ENCODE data around the gene DPYD. TPM values are rescaled to one million over a fixed set of nuclear protein-coding genes. Genes with fewer than 3 reads are reported as not detected.

The DPYD gene
- total and polyA plus RNA-seq, 4 donors, result 17.7 to 99.3 (median 74.4) TPM

GRCh38 chr1:97806996-97807520 is 113.8 kb downstream of the DPYD start:
- DNase-seq (peak in 2 of 3 donors; percentile 37 to 45), ATAC-seq (ENCODE audit: insufficient read depth, low FRiP score) (no peak)
- no peak overlapping the region for H3K4me3 ChIP-seq
- H3K9me3 ChIP-seq (ENCODE audit: control insufficient read depth in 4 of 4, insufficient read depth in 3 of 4, low read length in 3 of 4), result no peaks in the 10 kb centered on the region
- no peaks in the 10 kb centered on the region for H3K27me3 ChIP-seq (ENCODE audit: control insufficient read depth in 3 of 3, insufficient read depth in 3 of 3, low read length in 2 of 3)
- WGBS, 2 donors, result 54 to 73% methylated on average over 1 of the region's 1 CpG
- no peaks in the 10 kb centered on the region for H3K36me3 ChIP-seq (ENCODE audit: control insufficient read depth in 4 of 4, insufficient read depth in 4 of 4, low read length in 4 of 4)
- no peak overlapping the region for H3K27ac ChIP-seq (ENCODE audit: low read depth in 1 of 2, low read length in 1 of 2)
- peaks cover 0 to 2% (median 0%) of the 10 kb centered on the region in 5 donors for H3K4me1 ChIP-seq (ENCODE audit: control insufficient read depth in 5 of 5, insufficient read depth in 5 of 5, low read length in 5 of 5)
- no peak overlapping the region for H3K9ac ChIP-seq (ENCODE audit: insufficient read depth in 1 of 2, low read length in 2 of 2)
- no peak for TF ChIP-seq CTCF (IDR thresholded peaks at IDR 0.05; ENCODE audit: control extremely low read depth, extremely low read depth)

GRCh38 chr1:97806326-97806725 is 114.5 kb downstream of the DPYD start:
- ATAC-seq (ENCODE audit: insufficient read depth, low FRiP score) (no peak), DNase-seq (no peak)
- no peak overlapping the region for H3K27ac ChIP-seq (ENCODE audit: low read depth in 1 of 2, low read length in 1 of 2)
- no peaks in the 10 kb centered on the region for H3K9me3 ChIP-seq (ENCODE audit: control insufficient read depth in 4 of 4, insufficient read depth in 3 of 4, low read length in 3 of 4)
- H3K36me3 ChIP-seq (ENCODE audit: control insufficient read depth in 4 of 4, insufficient read depth in 4 of 4, low read length in 4 of 4), result no peaks in the 10 kb centered on the region
- H3K9ac ChIP-seq (ENCODE audit: insufficient read depth in 1 of 2, low read length in 2 of 2), result no peak overlapping the region
- H3K27me3 ChIP-seq (ENCODE audit: control insufficient read depth in 3 of 3, insufficient read depth in 3 of 3, low read length in 2 of 3), result no peaks in the 10 kb centered on the region
- no peak overlapping the region for H3K4me3 ChIP-seq
- WGBS, 2 donors, result 0% methylated on average over 1 of the region's 1 CpG
- peaks cover 0 to 2% (median 0%) of the 10 kb centered on the region in 5 donors for H3K4me1 ChIP-seq (ENCODE audit: control insufficient read depth in 5 of 5, insufficient read depth in 5 of 5, low read length in 5 of 5)
- no peak for TF ChIP-seq CTCF (IDR thresholded peaks at IDR 0.05; ENCODE audit: control extremely low read depth, extremely low read depth)

- no peak for ATAC-seq (ENCODE audit: insufficient read depth, low FRiP score)
- TF ChIP-seq CTCF (IDR thresholded peaks at IDR 0.05; ENCODE audit: control extremely low read depth, extremely low read depth), result no peak
- 89 to 90% methylated on average over 2 of the region's 2 CpGs for WGBS, 2 donors
These were observed 115.7 kb downstream of the DPYD start for GRCh38 chr1:97805093-97805492.

GRCh38 chr1:97803026-97803425 is 117.8 kb downstream of the DPYD start:
- Histone ChIP-seq H3K27me3 (ENCODE audit: control insufficient read depth in 3 of 3, insufficient read depth in 3 of 3, low read length in 2 of 3) (no peaks in the 10 kb centered on the region), H3K9me3 (ENCODE audit: control insufficient read depth in 4 of 4, insufficient read depth in 3 of 4, low read length in 3 of 4) (no peaks in the 10 kb centered on the region), H3K4me1 (ENCODE audit: control insufficient read depth in 5 of 5, insufficient read depth in 5 of 5, low read length in 5 of 5) (peaks cover 0 to 2% (median 0%) of the 10 kb centered on the region in 5 donors), H3K27ac (ENCODE audit: low read depth in 1 of 2, low read length in 1 of 2) (no peak overlapping the region), H3K9ac (ENCODE audit: insufficient read depth in 1 of 2, low read length in 2 of 2) (no peak overlapping the region), H3K4me3 (no peak overlapping the region), H3K36me3 (ENCODE audit: control insufficient read depth in 4 of 4, insufficient read depth in 4 of 4, low read length in 4 of 4) (no peaks in the 10 kb centered on the region)
- 89 to 92% methylated on average over 3 of the region's 3 CpGs for WGBS, 2 donors
- DNase-seq (no peak), ATAC-seq (ENCODE audit: insufficient read depth, low FRiP score) (no peak)
- no peak for TF ChIP-seq CTCF (IDR thresholded peaks at IDR 0.05; ENCODE audit: control extremely low read depth, extremely low read depth)

More at GRCh38 chr1:97805093-97805492, 115.7 kb downstream of the DPYD start:
- Histone ChIP-seq H3K27me3 (ENCODE audit: control insufficient read depth in 3 of 3, insufficient read depth in 3 of 3, low read length in 2 of 3) (no peaks in the 10 kb centered on the region), H3K9ac (ENCODE audit: insufficient read depth in 1 of 2, low read length in 2 of 2) (no peak overlapping the region), H3K4me1 (ENCODE audit: control insufficient read depth in 5 of 5, insufficient read depth in 5 of 5, low read length in 5 of 5) (peaks cover 0 to 2% (median 0%) of the 10 kb centered on the region in 5 donors), H3K4me3 (no peak overlapping the region), H3K27ac (ENCODE audit: low read depth in 1 of 2, low read length in 1 of 2) (no peak overlapping the region), H3K9me3 (ENCODE audit: control insufficient read depth in 4 of 4, insufficient read depth in 3 of 4, low read length in 3 of 4) (no peaks in the 10 kb centered on the region), H3K36me3 (ENCODE audit: control insufficient read depth in 4 of 4, insufficient read depth in 4 of 4, low read length in 4 of 4) (no peaks in the 10 kb centered on the region)
- no peak for DNase-seq

Measured in lung (tissue), 12 donors.